GM21360 (cell line): ENCODE measurements around the gene HAUS8.
A peak's percentile ranks its signal among the peaks of the same experiment; 100 is the strongest.
"Not testable (repeated sequence)": the region's sequence is repeated elsewhere in the genome, so short reads cannot be mapped to it uniquely, and the experiment has no call there.

Experiments used
- ATAC-seq: cut with Tn5 transposase; IDR thresholded peaks from one replicate; pipeline ENCODE4 v1.9.1; 2021; ENCODE audit warnings: mild to moderate bottlenecking, moderate library complexity; ENCODE audit not compliant: unreplicated experiment

The HAUS8 gene, protein sequence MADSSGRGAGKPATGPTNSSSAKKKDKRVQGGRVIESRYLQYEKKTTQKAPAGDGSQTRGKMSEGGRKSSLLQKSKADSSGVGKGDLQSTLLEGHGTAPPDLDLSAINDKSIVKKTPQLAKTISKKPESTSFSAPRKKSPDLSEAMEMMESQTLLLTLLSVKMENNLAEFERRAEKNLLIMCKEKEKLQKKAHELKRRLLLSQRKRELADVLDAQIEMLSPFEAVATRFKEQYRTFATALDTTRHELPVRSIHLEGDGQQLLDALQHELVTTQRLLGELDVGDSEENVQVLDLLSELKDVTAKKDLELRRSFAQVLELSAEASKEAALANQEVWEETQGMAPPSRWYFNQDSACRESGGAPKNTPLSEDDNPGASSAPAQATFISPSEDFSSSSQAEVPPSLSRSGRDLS

DNA sequence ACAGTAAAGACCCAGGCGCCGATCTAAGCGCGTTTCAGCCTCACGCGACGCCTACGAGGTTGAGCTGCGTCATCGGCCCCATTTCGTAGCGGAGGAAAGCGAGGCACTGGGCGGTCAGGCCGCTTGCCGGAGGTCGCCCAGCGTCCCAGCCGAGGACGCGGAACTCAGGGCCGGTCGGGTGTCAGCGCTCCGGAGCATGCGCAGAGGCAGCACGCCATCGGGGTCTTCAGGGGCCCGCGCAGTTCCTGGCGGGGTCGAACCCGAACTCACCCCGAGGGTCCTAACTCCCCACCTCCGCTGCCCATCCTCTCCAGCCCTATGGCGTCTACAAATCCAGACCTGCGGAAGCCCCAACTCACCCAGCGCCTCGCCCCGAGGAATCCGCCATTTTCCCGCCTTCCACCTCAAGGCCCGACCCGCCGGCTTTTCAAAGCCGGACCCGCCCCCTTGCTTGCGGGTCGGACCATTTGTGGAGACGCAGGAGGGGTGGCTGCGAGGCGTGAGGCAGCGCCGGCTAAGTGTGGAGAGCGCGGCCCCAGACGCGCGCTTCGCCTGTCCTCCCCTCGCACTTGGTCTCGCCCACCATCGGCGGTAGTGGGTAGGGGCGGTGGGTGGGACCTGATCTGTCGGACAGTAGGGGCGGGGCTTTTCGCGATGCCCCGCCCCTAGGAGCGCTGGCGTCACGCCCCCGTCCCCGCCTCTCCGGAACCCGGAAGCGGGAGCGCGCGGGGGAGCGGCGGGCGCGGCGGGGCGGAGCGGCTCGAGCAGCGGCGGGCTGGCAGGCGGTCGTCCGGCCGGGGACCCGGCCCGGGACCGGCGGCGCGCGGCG, at the start of gene HAUS8, which contains the start of gene MYO9B:
TSS of gene HAUS8 (minus strand) at position 418 of the 829 bp plus-strand sequence. CDS start at position 388, 30 bp downstream.
TSS of gene MYO9B (plus strand) at position 743 of the 829 bp plus-strand sequence. CDS start 25,941 bp downstream, outside the sequence.
- peak; percentile 78 for ATAC-seq

DNA sequence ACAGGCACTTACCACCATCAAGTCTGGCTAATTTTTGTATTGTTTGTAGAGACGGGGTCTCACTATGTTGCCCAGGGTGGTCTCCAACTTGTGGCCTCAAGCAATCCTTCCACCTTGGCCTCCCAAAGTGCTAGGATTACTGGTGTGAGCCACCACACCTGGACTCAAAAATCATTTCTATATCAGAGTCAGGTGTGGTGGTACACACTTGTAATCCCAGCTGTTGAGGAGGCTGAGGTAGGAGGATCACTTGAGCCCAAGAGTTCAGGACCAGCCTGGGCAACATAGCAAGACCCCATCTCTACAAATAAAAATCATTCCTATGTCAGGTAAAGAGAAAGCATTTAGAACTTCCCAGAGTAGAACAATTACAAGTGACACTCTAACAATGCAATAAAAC, 48.8 kb upstream of the HAUS8 start:
- ATAC-seq, result no peak

DNA sequence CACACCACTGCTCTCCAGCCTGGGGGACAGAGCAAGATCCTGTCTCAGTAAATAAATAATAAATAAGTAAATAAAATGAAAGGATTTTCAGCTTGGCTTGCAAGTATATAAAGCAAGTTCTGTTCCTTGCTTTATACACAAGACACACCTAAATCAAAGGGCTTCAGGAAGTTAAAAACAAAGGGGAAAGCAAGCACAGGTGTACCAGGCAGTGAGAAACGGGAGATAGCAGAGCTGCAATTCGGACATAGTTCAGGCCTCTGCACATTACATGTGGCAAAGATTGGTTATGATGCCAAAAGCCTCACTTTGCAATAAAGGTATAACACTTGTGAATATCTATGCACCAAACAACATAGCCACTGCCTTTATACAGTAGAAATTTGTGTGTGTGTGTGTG, 47.8 kb upstream of the HAUS8 start:
- no peak for ATAC-seq

DNA sequence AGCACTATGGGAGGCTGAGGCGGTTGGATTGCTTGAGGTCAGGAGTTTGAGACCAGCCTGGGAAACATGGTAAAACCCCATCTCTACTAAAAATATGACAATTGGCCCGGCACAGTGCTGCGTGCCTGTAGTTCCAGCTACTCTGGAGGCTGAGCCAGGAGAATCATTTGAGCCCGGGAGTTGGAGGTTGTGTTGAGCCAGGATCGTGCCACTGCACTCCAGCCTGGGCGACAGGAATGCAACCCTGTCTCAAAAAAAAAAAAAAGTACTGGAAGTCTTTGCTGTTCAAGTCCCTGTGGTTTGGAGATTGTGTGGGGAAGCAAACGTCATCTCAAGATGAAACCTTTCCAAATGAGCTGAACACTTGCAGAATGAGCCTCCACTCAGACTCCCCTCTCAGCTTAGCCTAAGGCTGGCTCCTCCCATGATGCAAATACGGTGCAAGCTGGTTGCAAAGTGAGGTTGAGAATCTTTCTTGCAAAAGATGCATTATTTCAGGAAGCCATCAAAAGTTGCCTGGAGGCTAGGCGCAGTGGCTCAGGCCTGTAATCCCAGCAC, 46.6 kb upstream of the HAUS8 start:
- ATAC-seq, result no peak

DNA sequence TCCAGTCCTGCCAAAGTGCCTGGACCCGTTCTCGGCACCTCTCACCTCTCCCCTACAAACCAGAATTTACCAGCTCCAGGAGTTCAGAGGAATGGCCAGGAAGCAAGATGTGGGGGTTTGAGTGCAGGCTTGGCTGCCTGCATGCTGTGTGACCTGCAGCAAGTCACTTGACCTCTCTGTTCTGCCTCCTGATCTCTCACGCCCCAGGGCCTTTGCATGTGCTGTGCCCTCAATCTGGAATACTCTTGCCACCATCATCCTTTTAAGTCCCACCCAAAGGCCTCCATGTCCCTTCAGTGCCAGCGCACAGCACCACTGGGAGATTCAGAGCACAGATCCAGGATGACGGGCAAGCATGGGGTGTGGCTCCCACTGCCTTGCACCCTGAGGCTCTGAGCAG, 43.7 kb upstream of the HAUS8 start:
- ATAC-seq, result no peak

DNA sequence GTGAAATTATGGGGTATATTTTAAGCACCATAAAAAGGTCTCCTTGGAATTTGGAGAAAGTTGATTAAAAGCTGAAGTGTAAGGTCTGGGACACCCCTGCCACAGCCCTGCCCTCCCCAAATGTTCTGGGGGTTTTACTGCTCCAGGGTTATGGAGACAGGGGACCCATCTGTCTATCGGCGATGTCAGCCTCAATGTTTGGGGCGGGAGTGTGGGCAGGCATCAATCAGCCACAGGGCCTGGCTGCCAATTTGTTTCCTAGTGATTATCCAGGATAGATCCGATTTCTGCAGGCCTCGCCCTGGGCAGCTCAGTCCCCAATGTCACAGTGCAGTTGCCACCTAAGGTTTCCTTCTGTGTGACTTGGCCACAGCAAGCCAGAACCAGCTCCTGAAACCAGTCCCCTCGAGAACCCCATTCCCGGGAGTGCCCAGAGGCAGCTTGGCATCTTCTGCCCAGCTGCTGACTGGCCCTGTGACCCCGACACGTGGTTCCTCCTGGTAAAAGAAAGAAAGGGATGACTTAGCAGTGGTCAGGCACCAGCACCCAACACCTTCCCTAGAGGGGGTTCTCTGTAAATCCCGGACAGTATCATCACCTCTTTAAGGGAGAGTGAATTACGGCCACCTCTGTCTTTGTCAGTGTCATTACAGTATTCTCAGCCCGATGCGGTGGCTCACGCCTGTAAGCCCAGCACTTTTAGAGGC, 41.9 kb upstream of the HAUS8 start:
- no peak for ATAC-seq

DNA sequence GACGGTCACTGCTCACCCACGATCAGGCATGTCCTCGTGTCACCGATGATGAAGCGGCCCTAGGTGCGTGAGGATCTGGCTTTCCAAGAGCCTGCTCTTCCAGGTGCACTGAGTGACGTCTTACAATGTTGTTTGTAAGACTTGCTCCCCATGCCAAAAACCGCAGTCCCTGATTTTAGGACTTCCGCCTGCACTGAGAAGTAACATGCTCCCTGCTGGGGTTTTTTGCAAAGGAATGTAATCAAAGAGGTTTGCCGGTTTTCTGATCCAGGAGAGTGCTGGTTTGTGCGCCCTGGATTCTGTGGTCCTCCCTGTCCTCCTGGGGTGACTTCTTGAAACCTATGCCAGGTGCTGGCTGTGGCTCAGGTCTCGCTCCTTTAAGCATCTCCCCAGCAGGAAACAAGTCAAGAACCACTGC, 39.2 kb upstream of the HAUS8 start:
- no peak for ATAC-seq

DNA sequence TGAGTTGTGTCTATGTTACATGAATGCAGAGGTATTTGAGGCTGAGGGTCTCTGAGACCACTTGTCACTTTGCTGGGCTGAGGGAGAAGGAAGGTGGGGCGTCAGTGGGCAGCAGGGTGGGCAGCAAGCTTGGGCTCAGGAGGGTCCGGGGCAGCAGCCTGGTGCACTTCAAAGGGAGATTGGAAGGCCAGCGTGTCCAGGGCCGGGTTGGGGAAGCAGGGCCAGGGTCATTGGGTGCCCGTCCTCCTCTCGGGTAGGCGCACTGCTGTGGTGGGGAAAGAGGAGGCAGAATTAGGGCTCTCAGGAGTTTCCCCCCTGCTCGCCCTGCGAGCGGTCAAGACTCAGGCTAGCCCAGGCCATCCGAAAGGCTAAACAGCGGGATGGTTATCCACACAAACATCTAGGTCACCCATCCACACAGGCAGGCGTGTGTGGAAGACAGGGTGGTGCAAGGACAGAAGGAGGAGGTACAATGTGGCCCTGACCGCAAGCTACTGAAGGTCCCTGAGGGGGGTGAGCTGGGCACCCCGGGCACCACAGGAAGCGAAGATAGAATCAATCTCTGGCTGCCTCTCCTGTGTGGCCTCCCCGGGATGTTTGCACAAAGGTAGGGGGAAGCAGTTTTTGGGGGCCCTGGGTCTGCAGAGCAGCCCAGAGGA, 38.0 kb upstream of the HAUS8 start:
- ATAC-seq, result no peak

DNA sequence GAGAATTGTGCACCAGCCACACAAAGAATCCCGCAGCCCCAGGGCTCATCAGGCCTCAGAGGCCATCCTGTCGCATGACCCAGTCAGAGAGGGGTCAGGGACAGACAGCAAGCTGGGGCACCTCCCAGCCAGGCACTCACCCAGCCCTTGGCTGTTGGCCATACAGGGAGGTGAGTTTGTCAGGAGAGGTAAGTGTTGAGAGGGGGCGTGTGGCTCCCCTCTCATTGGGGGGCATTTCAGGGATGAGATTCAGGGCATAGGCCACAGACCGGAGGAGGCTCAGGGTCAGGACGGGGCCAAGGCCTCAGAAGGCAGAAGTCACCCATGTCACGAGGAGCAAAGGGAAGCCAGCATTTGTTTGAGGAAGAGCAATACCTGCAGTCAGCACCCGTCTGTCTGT, 37.4 kb upstream of the HAUS8 start:
- no peak for ATAC-seq

DNA sequence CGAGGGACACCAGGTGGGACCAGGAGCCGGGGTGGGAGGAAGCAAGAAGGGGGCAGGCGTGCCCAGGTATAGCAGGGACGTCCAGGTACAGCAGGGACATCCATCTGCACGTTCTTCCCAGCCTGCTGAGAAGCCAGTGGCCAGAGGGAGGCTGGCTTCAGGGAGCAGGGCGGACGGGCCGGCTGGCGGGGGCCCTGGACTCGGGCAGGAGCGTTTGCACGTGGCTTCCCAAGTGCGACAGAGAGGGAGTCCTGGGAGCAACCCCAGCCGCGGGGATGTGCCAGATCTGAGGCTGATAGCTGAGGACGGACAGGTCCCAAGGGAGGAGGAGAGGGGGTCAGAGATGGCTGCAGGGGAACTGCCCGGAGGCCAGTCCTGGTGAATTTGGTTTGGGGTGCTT, 37.0 kb upstream of the HAUS8 start:
- ATAC-seq, result no peak

DNA sequence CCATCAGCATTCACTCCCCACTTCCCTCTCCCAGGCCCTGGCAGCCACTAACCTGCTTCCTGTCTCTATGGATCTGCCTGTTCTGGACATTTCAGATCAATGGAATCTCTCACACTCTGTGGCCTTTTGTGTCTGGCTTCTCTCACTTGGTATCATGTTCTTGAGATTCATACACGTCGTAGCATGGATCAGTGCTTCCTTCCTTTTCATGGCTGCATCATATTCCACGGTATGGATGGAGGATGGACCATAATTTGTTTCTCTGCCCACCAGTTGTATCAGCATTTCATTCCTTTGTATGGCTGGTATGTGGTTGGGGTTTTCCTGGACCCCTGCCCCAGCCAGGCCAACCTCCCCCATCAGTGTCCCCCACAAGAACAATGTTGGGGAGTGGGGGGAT, 36.5 kb upstream of the HAUS8 start:
- ATAC-seq, result no peak

DNA sequence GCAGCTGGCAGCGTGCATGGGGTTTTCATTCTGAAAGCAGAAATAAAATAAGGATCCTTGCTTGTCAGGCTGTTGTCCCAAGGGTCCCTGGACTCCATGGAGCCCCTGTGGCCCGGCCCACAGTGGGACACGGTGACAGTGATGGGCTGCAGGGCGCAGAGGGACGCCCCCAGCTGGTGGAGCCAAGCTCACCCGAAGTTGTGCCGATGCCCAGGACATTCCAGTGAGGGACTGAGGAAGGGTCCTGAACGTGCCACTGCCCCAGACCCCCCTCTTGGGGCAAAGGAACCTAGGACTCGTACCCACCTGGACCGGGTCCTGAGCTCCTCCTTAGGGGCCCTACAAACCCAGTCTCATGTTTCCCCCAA, 35.3 kb upstream of the HAUS8 start:
- ATAC-seq, result no peak

DNA sequence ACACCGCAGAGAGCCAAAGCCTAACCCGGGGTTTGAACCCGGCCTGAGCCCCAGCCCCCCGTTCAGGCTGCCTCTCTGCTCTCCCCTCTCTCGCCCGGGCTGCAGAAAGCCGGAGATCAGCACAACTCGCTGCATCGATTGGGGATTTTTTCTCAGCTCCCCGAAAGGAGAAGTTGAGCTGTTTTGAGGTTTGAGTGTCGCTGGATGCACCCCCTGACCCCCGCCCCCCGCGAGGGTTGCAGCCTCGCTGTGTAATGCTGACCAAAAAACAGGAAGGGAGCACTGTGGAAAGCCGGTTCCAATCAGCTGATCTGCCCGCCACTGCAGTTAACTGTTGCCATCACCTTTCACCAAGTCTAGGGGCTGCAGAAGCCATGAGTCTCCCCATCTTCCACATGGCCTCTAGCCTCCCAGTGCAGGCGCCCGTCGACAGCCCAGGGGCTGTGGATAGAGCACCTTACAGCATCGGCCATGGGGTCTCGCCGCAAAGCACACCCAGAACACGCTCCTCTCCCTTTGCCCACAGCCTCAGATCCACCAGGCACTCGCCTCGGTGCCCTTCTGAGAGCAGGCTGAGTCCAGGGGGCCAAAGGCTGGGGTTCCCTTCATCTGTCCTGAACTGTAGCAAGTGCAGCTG, 34.8 kb upstream of the HAUS8 start:
- peak; percentile 47 for ATAC-seq

DNA sequence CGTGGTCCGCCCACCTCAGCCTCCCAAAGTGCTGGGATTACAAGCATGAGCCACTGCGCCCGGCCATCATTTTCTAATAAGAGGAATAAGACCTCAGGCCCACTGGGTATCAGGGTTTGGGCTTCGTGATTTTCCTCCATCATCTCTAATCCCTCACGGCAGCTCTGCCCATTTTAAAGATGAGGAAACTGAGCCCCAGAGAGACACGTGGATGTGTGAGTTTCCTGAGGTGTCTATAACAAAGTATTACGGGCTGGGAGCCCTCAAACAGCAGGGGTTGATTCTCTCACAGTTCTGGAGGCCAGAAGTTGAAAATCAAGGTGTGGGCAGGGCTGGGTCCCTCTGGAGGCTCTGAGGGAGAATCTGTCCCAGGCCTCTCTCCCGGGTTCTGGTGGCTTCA, 34.0 kb upstream of the HAUS8 start:
- ATAC-seq, result no peak

DNA sequence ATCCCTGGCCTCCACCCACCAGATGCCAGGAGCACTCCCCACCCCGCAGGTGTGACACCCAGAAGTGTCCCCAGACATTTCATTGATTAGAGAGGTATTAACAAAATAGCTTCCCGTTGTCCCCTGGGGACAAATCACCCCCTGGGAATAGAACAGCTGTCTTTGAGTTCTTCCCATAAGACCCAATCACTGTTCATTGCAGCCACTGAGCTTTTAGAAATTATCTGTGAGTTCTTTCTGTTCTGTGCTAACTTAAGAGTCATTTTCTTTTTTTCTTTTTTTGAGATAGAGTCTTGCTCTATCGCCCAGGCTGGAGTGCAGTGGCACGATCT, 33.2 kb upstream of the HAUS8 start:
- no peak for ATAC-seq

DNA sequence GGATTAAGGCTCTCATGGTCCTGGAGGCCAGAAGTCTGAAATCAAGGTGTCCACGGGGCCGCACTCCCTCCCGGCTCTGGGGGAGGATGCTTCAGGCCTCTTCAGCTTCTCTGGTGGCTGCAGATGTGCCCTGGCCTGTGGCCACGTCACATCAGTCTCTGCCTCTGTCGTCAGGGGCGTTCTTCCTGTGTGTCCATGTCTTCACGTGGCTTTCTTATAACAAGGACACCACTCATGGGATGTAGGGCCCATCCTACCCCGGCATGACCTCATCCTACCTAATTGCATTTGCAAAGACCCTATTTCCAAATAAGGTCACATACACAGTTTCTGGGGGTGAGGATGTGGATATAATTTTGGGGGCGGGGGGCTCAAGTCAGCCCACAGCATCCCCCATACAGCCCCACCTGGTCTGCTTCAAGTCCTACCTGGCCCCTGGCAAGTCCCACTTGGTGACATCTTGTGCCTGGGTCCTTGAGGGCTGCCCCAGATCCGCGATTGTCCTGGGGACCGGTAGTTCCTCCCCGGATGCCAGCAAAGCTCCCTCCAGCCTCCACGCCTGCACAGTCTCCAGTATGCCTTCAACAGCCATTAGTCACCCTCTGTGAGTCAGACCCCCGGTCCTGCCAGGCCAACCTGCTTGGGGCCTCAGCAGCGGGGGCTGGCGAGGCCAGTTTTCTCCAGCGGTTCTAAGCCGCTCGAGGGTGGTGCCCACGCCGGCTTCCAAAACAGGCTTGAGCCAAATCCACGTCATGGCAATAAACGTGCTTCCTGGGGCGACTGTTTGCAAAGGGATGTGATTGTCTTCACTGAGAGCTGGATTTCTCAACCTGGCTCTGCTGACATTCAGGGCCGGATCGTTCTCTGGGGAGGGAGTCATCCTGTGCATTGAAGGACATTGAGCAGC, 32.5 kb upstream of the HAUS8 start:
- no peak for ATAC-seq

DNA sequence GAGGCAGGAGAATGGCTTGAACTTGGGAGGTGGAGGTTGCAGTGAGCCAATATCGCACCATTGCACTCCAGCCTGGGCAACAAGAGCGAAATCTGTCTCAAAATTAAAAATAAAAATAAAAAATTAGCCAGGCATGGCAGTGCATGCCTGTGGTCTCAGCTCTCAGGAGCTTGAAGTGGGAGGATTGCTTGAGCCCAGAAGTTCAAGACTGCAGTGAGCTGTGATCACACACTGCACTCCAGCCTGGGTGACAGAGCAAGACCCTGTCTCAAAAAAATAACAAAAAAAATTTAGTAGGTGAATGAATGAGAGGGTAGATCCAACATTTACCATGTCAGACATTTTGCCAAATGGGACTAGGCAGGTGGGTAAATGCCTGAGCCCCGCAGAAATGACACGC, 31.7 kb upstream of the HAUS8 start:
- not testable (repeated sequence) for ATAC-seq

DNA sequence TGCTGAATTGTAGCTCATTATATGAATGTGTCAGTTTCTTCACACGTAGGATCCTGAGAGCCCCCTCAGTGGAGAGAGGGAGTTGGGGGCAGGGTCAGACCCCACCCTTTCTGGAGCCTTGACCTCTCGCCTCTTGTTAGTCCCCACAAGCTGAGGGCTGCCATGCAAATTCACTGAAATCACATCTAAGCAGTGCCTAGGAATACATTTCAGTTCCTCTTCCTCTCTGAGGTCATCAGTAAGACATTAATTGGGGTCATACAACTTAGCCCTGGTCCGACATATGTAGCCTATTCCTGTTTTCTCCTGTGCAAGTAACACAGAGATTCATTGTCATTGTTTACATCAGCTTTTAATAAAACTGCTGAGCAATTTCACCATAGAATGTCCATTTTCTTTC, 30.3 kb upstream of the HAUS8 start:
- ATAC-seq, result no peak

DNA sequence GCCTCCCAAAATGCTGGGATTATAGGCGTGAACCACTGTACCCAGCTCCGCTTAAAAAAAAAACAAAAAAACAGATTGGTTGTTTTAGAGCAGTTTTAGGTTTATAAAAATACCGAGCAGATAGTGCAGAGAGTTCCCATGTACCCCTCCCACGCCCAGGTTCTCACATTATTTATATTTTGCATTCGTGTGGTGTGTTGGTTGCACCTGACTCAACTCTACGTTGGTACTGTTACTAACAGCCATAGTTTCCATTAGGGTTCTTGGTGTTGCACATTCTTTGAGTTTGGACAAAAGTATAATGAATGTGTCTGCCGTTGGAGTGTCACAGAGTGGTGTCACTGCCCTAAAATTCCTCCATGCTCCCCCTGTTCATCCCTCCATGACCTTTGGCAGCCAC, 29.4 kb upstream of the HAUS8 start:
- no peak for ATAC-seq
